K562 (cell line): ENCODE measurements around the gene AGRN. TPM values are rescaled to one million over a fixed set of nuclear protein-coding genes. Genes with fewer than 3 reads are reported as not detected.

Experiments used
- HDAC3 ChIP-seq: fragments of 450-650 bp; IDR thresholded peaks from 2 replicates; pipeline ENCODE4 v1.6.1; 2018; ENCODE audit warnings: borderline replicate concordance, mild to moderate bottlenecking, moderate library complexity; ENCODE audit not compliant: partially characterized antibody
- KHSRP ChIP-seq: fragments of 450-650 bp; IDR thresholded peaks from 2 replicates; pipeline ENCODE4 v1.6.1; 2017
- POLR2G ChIP-seq: fragments of 200-400 bp; formaldehyde crosslinking; IDR thresholded peaks from 2 replicates; pipeline ENCODE4 v1.6.1; 2017; ENCODE audit warnings: low read depth, mild to moderate bottlenecking, antibody characterized with exemption, low read length, moderate library complexity
- SMAD2 ChIP-seq: fragments of 150-350 bp; IDR thresholded peaks from 2 replicates; pipeline ENCODE4 v1.6.1; 2014; ENCODE audit warnings: low read depth, mild to moderate bottlenecking, low read length
- XRCC4 ChIP-seq: IDR thresholded peaks from one replicate; pipeline ENCODE4 v1.6.1; 2011; ENCODE audit not compliant: insufficient read depth, insufficient read length; ENCODE audit errors: extremely low read depth
- polyA plus RNA-seq, 8 experiments: library from polyadenylated mRNA; depleted of rRNA in 4 of 8; stranded (reverse) in 5 of 8; unstranded in 3 of 8; fragments of >200 nt; fragmentation: Nextera tagmentation in 2 of 8; fragmentation: Illumina TruSeq in 1 of 8; extraction: Ambion mirVana in 2 of 8; extraction: Trizol in 1 of 8; gene quantifications; 2 replicates each; pipeline versions ENCODE4 v1.2.1 to v1.2.3, GENCODE V29; 2011 to 2014; ENCODE audit warnings: inconsistent platforms in 1 of 8, missing spikeins in 1 of 8
- total RNA-seq, 7 experiments: library from RNA; depleted of rRNA in 6 of 7; stranded (reverse); fragments of >200 nt in 6 of 7; fragmentation: Illumina TruSeq in 2 of 7; extraction: Trizol in 2 of 7; gene quantifications; 2 replicates each; pipeline versions ENCODE4 v1.2.1 to v1.2.3, GENCODE V29; 2011 to 2021; ENCODE audit warnings: low replicate concordance in 1 of 7
- TF ChIP-seq, protein P1 (sequence below): IDR thresholded peaks from 2 replicates; pipeline ENCODE4 v1.6.1; 2011; ENCODE audit not compliant: insufficient read length; ENCODE audit errors: extremely low read depth
- TF ChIP-seq, protein P2 (sequence below): fragments of 200-400 bp; formaldehyde crosslinking; IDR thresholded peaks from 2 replicates; pipeline ENCODE4 v1.6.1; 2017; ENCODE audit warnings: mild to moderate bottlenecking, low read depth, low read length, moderate library complexity
- TF ChIP-seq, protein P3 (sequence below): fragments of 250-450 bp; sonication (Bioruptor Pico); IDR thresholded peaks from 2 replicates; pipeline ENCODE4 v1.8.0; 2021; ENCODE audit warnings: moderate library complexity, mild to moderate bottlenecking, inconsistent platforms

Gene AGRN
- total and polyA plus RNA-seq, 9 of the 15 experiments (the other 6 are each of a cell fraction or from before 2014, with no cell fraction given): 0.04 to 111 (median 18.1) TPM

DNA sequence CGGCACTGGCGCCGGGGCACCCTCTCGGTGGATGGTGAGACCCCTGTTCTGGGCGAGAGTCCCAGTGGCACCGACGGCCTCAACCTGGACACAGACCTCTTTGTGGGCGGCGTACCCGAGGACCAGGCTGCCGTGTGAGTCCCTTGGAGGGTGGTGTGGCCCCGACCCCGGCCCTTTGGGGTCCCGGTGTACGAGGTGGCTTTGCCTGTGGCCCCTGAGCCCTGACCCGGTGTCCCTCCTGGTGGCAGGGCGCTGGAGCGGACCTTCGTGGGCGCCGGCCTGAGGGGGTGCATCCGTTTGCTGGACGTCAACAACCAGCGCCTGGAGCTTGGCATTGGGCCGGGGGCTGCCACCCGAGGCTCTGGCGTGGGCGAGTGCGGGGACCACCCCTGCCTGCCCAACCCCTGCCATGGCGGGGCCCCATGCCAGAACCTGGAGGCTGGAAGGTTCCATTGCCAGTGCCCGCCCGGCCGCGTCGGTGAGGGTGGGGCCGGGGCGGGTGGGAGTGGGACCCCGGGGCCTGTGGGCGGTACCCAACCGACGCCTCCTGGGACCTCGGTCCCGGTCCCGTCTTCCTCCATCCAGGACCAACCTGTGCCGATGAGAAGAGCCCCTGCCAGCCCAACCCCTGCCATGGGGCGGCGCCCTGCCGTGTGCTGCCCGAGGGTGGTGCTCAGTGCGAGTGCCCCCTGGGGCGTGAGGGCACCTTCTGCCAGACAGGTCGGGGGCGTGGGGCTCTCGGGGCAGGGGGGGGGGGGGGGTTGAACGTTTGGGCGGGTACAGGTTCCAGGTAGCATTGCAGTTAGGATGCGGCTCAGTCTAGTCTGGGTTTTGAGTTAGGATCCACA is 29.6 kb downstream of the AGRN start (continued):
- TF ChIP-seq SMAD2 (no peak), POLR2G (peak; percentile 43), HDAC3 (no peak), XRCC4 (no peak), KHSRP (no peak)
- TF ChIP-seq, protein P1, sequence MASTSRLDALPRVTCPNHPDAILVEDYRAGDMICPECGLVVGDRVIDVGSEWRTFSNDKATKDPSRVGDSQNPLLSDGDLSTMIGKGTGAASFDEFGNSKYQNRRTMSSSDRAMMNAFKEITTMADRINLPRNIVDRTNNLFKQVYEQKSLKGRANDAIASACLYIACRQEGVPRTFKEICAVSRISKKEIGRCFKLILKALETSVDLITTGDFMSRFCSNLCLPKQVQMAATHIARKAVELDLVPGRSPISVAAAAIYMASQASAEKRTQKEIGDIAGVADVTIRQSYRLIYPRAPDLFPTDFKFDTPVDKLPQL: no peak
- TF ChIP-seq, protein P2, sequence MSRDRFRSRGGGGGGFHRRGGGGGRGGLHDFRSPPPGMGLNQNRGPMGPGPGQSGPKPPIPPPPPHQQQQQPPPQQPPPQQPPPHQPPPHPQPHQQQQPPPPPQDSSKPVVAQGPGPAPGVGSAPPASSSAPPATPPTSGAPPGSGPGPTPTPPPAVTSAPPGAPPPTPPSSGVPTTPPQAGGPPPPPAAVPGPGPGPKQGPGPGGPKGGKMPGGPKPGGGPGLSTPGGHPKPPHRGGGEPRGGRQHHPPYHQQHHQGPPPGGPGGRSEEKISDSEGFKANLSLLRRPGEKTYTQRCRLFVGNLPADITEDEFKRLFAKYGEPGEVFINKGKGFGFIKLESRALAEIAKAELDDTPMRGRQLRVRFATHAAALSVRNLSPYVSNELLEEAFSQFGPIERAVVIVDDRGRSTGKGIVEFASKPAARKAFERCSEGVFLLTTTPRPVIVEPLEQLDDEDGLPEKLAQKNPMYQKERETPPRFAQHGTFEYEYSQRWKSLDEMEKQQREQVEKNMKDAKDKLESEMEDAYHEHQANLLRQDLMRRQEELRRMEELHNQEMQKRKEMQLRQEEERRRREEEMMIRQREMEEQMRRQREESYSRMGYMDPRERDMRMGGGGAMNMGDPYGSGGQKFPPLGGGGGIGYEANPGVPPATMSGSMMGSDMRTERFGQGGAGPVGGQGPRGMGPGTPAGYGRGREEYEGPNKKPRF: no peak
- TF ChIP-seq, protein P3, sequence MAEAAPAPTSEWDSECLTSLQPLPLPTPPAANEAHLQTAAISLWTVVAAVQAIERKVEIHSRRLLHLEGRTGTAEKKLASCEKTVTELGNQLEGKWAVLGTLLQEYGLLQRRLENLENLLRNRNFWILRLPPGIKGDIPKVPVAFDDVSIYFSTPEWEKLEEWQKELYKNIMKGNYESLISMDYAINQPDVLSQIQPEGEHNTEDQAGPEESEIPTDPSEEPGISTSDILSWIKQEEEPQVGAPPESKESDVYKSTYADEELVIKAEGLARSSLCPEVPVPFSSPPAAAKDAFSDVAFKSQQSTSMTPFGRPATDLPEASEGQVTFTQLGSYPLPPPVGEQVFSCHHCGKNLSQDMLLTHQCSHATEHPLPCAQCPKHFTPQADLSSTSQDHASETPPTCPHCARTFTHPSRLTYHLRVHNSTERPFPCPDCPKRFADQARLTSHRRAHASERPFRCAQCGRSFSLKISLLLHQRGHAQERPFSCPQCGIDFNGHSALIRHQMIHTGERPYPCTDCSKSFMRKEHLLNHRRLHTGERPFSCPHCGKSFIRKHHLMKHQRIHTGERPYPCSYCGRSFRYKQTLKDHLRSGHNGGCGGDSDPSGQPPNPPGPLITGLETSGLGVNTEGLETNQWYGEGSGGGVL: no peak
